HUDEP-2 (cell line): ENCODE results near the gene CD300LB.
A peak's percentile ranks its signal among the peaks of the same experiment; 100 is the strongest.
"Not testable (repeated sequence)": the region's sequence is repeated elsewhere in the genome, so short reads cannot be mapped to it uniquely, and the experiment has no call there.

ENCODE experiments used
- DNase-seq, 76 experiments: peaks; one replicate each; lab custom pipeline; 2025; ENCODE audit not compliant: unreplicated experiment in 76 of 76; lab: John Stamatoyannopoulos, UW

Gene CD300LB

GRCh38 chr17:74502861-74503260 is 28.4 kb downstream of the CD300LB start:
- no peak for DNase-seq

GRCh38 chr17:74499992-74500391 is 31.3 kb downstream of the CD300LB start:
- DNase-seq, result no peak

GRCh38 chr17:74497471-74497870 is 33.8 kb downstream of the CD300LB start:
- DNase-seq, result no peak

- peak in 42 of 76 experiments; percentile 1 to 58 (median 29) for DNase-seq
Measured at GRCh38 chr17:74493331-74493833, 37.9 kb downstream of the CD300LB start.

GRCh38 chr17:74491626-74492025 is 39.6 kb downstream of the CD300LB start:
- DNase-seq, result no peak

GRCh38 chr17:74490716-74491115 is 40.6 kb downstream of the CD300LB start:
- no peak for DNase-seq

GRCh38 chr17:74488276-74488675 is 43.0 kb downstream of the CD300LB start:
- DNase-seq, result not testable (repeated sequence)

GRCh38 chr17:74485841-74486240 is 45.4 kb downstream of the CD300LB start:
- no peak for DNase-seq

- DNase-seq, result no peak
Measured at GRCh38 chr17:74485022-74485743, 46.1 kb downstream of the CD300LB start.

GRCh38 chr17:74484066-74484465 is 47.2 kb downstream of the CD300LB start:
- DNase-seq, result no peak

- DNase-seq, result no peak
Measured at GRCh38 chr17:74481621-74482020, 49.7 kb downstream of the CD300LB start.

- no peak for DNase-seq
Measured at GRCh38 chr17:74480290-74480689, 51.0 kb downstream of the CD300LB start.

- DNase-seq, result no peak
Measured at GRCh38 chr17:74478420-74479100, 52.7 kb downstream of the CD300LB start.

- DNase-seq, result no peak
Measured at GRCh38 chr17:74477411-74477810, 53.9 kb downstream of the CD300LB start.

- no peak for DNase-seq
Measured at GRCh38 chr17:74475189-74475588, 56.1 kb downstream of the CD300LB start.

- no peak for DNase-seq
Measured at GRCh38 chr17:74474043-74474792, 57.1 kb downstream of the CD300LB start.

- no peak for DNase-seq
Measured at GRCh38 chr17:74473294-74473693, 58.0 kb downstream of the CD300LB start.

GRCh38 chr17:74472890-74473289 is 58.4 kb downstream of the CD300LB start:
- DNase-seq, result no peak

GRCh38 chr17:74471341-74471740 is 59.9 kb downstream of the CD300LB start:
- DNase-seq, result no peak
